Left lung (tissue), 10 donors: ENCODE results near the gene PLA2G6. TPM values are rescaled to one million over a fixed set of nuclear protein-coding genes. Genes with fewer than 3 reads are reported as not detected.

Experiments
- ATAC-seq: fragments of 200-7000 bp; cut with Tn5 transposase; one replicate; pipeline ENCODE4 v1.9.1; 2020; ENCODE audit warnings: moderate library complexity
- DNase-seq, 4 donors: peaks; one replicate each; pipeline ENCODE4 v3.0.0-alpha.2; 2013 to 2020
- H3K27ac ChIP-seq, 2 donors: fragments of 200-600 bp; sonication (generic) in 1 of 2; one replicate each; pipeline versions ENCODE4 v1.5.0 to v1.8.0; 2020 to 2021
- H3K27me3 ChIP-seq, 2 donors: fragments of 200-600 bp; sonication (generic) in 1 of 2; one replicate each; pipeline versions ENCODE4 v1.5.0 to v1.8.0; 2020 to 2021
- H3K36me3 ChIP-seq, 2 donors: fragments of 200-600 bp; sonication (generic) in 1 of 2; one replicate each; pipeline versions ENCODE4 v1.5.0 to v1.8.0; 2020 to 2021
- H3K4me1 ChIP-seq, 2 donors: fragments of 200-600 bp; one replicate each; pipeline ENCODE4 v1.8.0; 2021
- H3K4me3 ChIP-seq, 2 donors: fragments of 200-600 bp; sonication (generic) in 1 of 2; one replicate each; pipeline versions ENCODE4 v1.5.0 to v1.8.0; 2020 to 2021; ENCODE audit warnings: mild to moderate bottlenecking in 1 of 2
- H3K9me3 ChIP-seq, 2 donors: fragments of 200-600 bp; sonication (generic) in 1 of 2; one replicate each; pipeline versions ENCODE4 v1.5.0 to v1.8.0; 2020 to 2021
- CTCF ChIP-seq, 2 donors: fragments of 200-600 bp; sonication (generic) in 1 of 2; IDR thresholded peaks; one replicate each; pipeline versions ENCODE4 v1.5.0 to v1.8.0; 2021; ENCODE audit warnings: antibody characterized with exemption in 2 of 2
- intact Hi-C, 2 donors: fragments of 100-400 bp; cut with DNase I; formaldehyde crosslinking; loops; one replicate each; pipeline versions ENCODE4 v1.11.2 to v1.14.2; 2022
- polyA plus RNA-seq, 6 donors: library from polyadenylated mRNA; unstranded; fragments of 120-200 nt; gene quantifications; one replicate each; pipeline ENCODE4 v1.2.1, GENCODE V29; 2013; ENCODE audit not compliant: insufficient read length in 6 of 6
- total RNA-seq, 2 donors: library from RNA; stranded (reverse); fragmentation: NEBNext Ultra II Directional; extraction: Animal tissue kit (Norgen Biotek cat#: 25700); gene quantifications; one replicate each; pipeline ENCODE4 v1.2.1, GENCODE V29; 2021
- donor health status: DM: no; HTN: yes; CAD: no.
- donor health status: DM: no; HTN: no; CAD: no.

Gene PLA2G6
- total and polyA plus RNA-seq, 8 donors = 29.8 to 44.1 (median 35.7) TPM

GRCh38 chr22:38228326-38228872, 46.8 kb upstream of the PLA2G6 start:
- intact Hi-C loops = no loop called here
- Histone ChIP-seq H3K36me3 (peaks cover 0 to 88% of the 10 kb centered on the region in 2 donors), H3K9me3 (no peaks in the 10 kb centered on the region), H3K4me3 (no peak overlapping the region), H3K4me1 (peaks cover 8 to 29% of the 10 kb centered on the region in 2 donors), H3K27ac (peak overlapping the region; percentile 63 to 78), H3K27me3 (no peaks in the 10 kb centered on the region)
- no peak for TF ChIP-seq CTCF (IDR thresholded peaks at IDR 0.05)
- DNase-seq = no peak
- ATAC-seq = peak; percentile 5

- H3K27me3 ChIP-seq = no peaks in the 10 kb centered on the region
- no peak overlapping the region for H3K4me3 ChIP-seq
- ATAC-seq = no peak
- peaks cover 0 to 86% of the 10 kb centered on the region in 2 donors for H3K36me3 ChIP-seq
- intact Hi-C loops = no loop called here
- peaks cover 8 to 29% of the 10 kb centered on the region in 2 donors for H3K4me1 ChIP-seq
- no peaks in the 10 kb centered on the region for H3K9me3 ChIP-seq
- H3K27ac ChIP-seq = peak overlapping the region in 1 of 2 donors; percentile 78
- TF ChIP-seq CTCF (IDR thresholded peaks at IDR 0.05) = no peak
- no peak for DNase-seq
Observed at GRCh38 chr22:38226853-38227649, 45.4 kb upstream of the PLA2G6 start.

GRCh38 chr22:38223289-38223960, 41.8 kb upstream of the PLA2G6 start:
- no peak for TF ChIP-seq CTCF (IDR thresholded peaks at IDR 0.05)
- Histone ChIP-seq H3K36me3 (peaks cover 0 to 81% of the 10 kb centered on the region in 2 donors), H3K27ac (peak overlapping the region in 1 of 2 donors; percentile 48)

GRCh38 chr22:38222797-38223119, 41.1 kb upstream of the PLA2G6 start:
- no peak overlapping the region for H3K4me3 ChIP-seq
- DNase-seq (no peak), ATAC-seq (no peak)
- H3K36me3 ChIP-seq = peaks cover 0 to 75% of the 10 kb centered on the region in 2 donors
- H3K4me1 ChIP-seq = peaks cover 21 to 35% of the 10 kb centered on the region in 2 donors
- no peaks in the 10 kb centered on the region for H3K27me3 ChIP-seq
- intact Hi-C loops = no loop called here
- peak overlapping the region in 1 of 2 donors; percentile 48 for H3K27ac ChIP-seq
- no peak for TF ChIP-seq CTCF (IDR thresholded peaks at IDR 0.05)
- no peaks in the 10 kb centered on the region for H3K9me3 ChIP-seq

More at GRCh38 chr22:38223289-38223960, 41.8 kb upstream of the PLA2G6 start:
- ATAC-seq = no peak
- Histone ChIP-seq H3K9me3 (no peaks in the 10 kb centered on the region), H3K27me3 (no peaks in the 10 kb centered on the region), H3K4me3 (no peak overlapping the region), H3K4me1 (peaks cover 18 to 35% of the 10 kb centered on the region in 2 donors)
- no peak for DNase-seq
- intact Hi-C loops = no loop called here
